Ureter (tissue), 1 donor: ENCODE measurements around the gene AWAT1. TPM values are rescaled to one million over a fixed set of nuclear protein-coding genes. Genes with fewer than 3 reads are reported as not detected.
"Not testable (repeated sequence)": the region's sequence is repeated elsewhere in the genome, so short reads cannot be mapped to it uniquely, and the experiment has no call there.

Experiments used
- DNase-seq: peaks from one replicate; pipeline ENCODE4 v3.0.0-alpha.2; 2020; ENCODE audit warnings: low spot score
- total RNA-seq: library from RNA; stranded (reverse); gene quantifications from one replicate; pipeline ENCODE4 v1.2.4, GENCODE V29; 2023
- donor health status: DM: yes; HTN: yes; CAD: no.

The AWAT1 gene
- total RNA-seq, 1 donor from 2014 or later, result not detected

GRCh38 chrX:70262952-70263567, 28.6 kb downstream of the AWAT1 start:
- peak; percentile 65 for DNase-seq

GRCh38 chrX:70264784-70265183, 30.3 kb downstream of the AWAT1 start:
- DNase-seq, result no peak

GRCh38 chrX:70268034-70268433, 33.6 kb downstream of the AWAT1 start, which contains the start of gene ARR3:
ARR3 (plus strand) TSS chrX:70268334; CDS start chrX:70269386, 1,052 bp downstream.
- DNase-seq, result no peak

- not testable (repeated sequence) for DNase-seq
Observed at GRCh38 chrX:70274029-70274428, 39.6 kb downstream of the AWAT1 start.

GRCh38 chrX:70279081-70279480, 44.6 kb downstream of the AWAT1 start:
- DNase-seq, result no peak

- no peak for DNase-seq
Observed at GRCh38 chrX:70280573-70280972, 46.1 kb downstream of the AWAT1 start.

GRCh38 chrX:70281951-70282350, 47.5 kb downstream of the AWAT1 start, which contains the start of gene RAB41:
RAB41 (plus strand) TSS chrX:70282172; CDS start chrX:70282218, 46 bp downstream.
- DNase-seq, result no peak

- DNase-seq, result no peak
Observed at GRCh38 chrX:70289168-70289792, 54.8 kb downstream of the AWAT1 start.

Other genes with a start within 250 kb of the AWAT1 start
- not detected for gene AWAT2, start 184.7 kb upstream of the AWAT1 start, total RNA-seq
- gene OTUD6A, start 172.2 kb upstream of the AWAT1 start, total RNA-seq, result not detected
- 43.4 TPM for gene IGBP1, start 101.2 kb upstream of the AWAT1 start, total RNA-seq
- not detected for gene DGAT2L6, start 57.2 kb upstream of the AWAT1 start, total RNA-seq
- 1.7 TPM for gene P2RY4, start 25.5 kb downstream of the AWAT1 start, total RNA-seq
- not detected for gene ARR3, start 33.7 kb downstream of the AWAT1 start, total RNA-seq
- gene RAB41, start 47.5 kb downstream of the AWAT1 start, total RNA-seq, result not detected
- 40.4 TPM for gene PDZD11, start 55.3 kb downstream of the AWAT1 start, total RNA-seq
- gene KIF4A, start 55.4 kb downstream of the AWAT1 start, total RNA-seq, result 1.0 TPM
- 1.5 TPM for gene GDPD2, start 188.7 kb downstream of the AWAT1 start, total RNA-seq
- 34.2 TPM for gene DLG3, start 210.2 kb downstream of the AWAT1 start, total RNA-seq